B cell (primary cell): ENCODE results near the gene CDH13. TPM values are rescaled to one million over a fixed set of nuclear protein-coding genes. Genes with fewer than 3 reads are reported as not detected.
A peak's percentile ranks its signal among the peaks of the same experiment; 100 is the strongest.

ENCODE experiments used
- ATAC-seq: fragments of 200-7000 bp; cut with Tn5 transposase; one replicate; pipeline ENCODE4 v1.10.0; 2021; ENCODE audit warnings: low read depth, mild to moderate bottlenecking, moderate number of reproducible peaks, moderate library complexity
- CTCF ChIA-PET: fragments of 350-600 bp; sonication (Branson Sonifier 250); formaldehyde crosslinking; loops from one replicate; lab custom pipeline; 2021; ENCODE audit warnings: antibody characterized with exemption, inconsistent platforms; lab: Charles Lee
- POLR2A ChIA-PET: fragments of 350-600 bp; sonication (Branson Sonifier 250); formaldehyde crosslinking; loops from one replicate; lab custom pipeline; 2021; ENCODE audit warnings: antibody characterized with exemption; lab: Charles Lee
- DNase-seq: peaks from one replicate; pipeline ENCODE4 v3.0.0; 2013
- H2AFZ ChIP-seq: 2 replicates; pipeline ENCODE4 v1.6.1; 2012; ENCODE audit warnings: mild to moderate bottlenecking, low read depth, low read length; ENCODE audit not compliant: insufficient read depth, poor library complexity, severe bottlenecking
- H3K27ac ChIP-seq, 2 donors: 1 replicate in 1 of 2; 2 replicates in 1 of 2; pipeline ENCODE4 v1.5.1; 2012 to 2013; ENCODE audit warnings: low read length in 2 of 2, mild to moderate bottlenecking in 2 of 2, moderate library complexity in 1 of 2
- H3K27me3 ChIP-seq, 4 experiments: fragments of 200-600 bp in 1 of 4; sonication (generic) in 1 of 4; replicated peaks in 1 of 4; 1 replicate in 2 of 4; 2 replicates in 2 of 4; pipeline versions ENCODE4 v1.6.1 to v1.7.0; 2013 to 2016; ENCODE audit warnings: low read length in 3 of 4, mild to moderate bottlenecking in 2 of 4, mixed read lengths in 1 of 4, moderate library complexity in 1 of 4; ENCODE audit not compliant: insufficient read depth in 4 of 4, control insufficient read depth in 3 of 4; ENCODE audit errors: control extremely low read depth in 1 of 4
- H3K36me3 ChIP-seq, 2 experiments: replicated peaks in 1 of 2; 1 replicate in 1 of 2; 2 replicates in 1 of 2; pipeline versions ENCODE4 v1.6.1 to v1.7.1; 2013; ENCODE audit warnings: low read length in 1 of 2; ENCODE audit not compliant: insufficient read depth in 2 of 2, control insufficient read depth in 1 of 2; ENCODE audit errors: control extremely low read depth in 1 of 2, extremely low read depth in 1 of 2
- H3K4me1 ChIP-seq, 2 donors: fragments of 200-600 bp in 1 of 2; sonication (generic) in 1 of 2; 1 replicate in 1 of 2; 2 replicates in 1 of 2; pipeline versions ENCODE4 v1.5.1 to v1.6.1; 2013 to 2017; ENCODE audit warnings: low read length in 2 of 2; ENCODE audit not compliant: control insufficient read depth in 2 of 2, insufficient read depth in 2 of 2
- H3K4me2 ChIP-seq: replicated peaks from 2 replicates; pipeline ENCODE3; 2012; ENCODE audit warnings: mild to moderate bottlenecking, low read depth, low read length; ENCODE audit not compliant: poor library complexity, severe bottlenecking
- H3K4me3 ChIP-seq, 5 experiments: fragments of 200-600 bp in 1 of 5; sonication (generic) in 1 of 5; 1 replicate in 3 of 5; 2 replicates in 2 of 5; pipeline versions ENCODE4 v1.5.1 to v1.7.0; 2011 to 2016; ENCODE audit warnings: low read length in 4 of 5, mild to moderate bottlenecking in 4 of 5, low read depth in 2 of 5, control low read depth in 1 of 5, moderate library complexity in 1 of 5; ENCODE audit not compliant: insufficient read depth in 1 of 5; ENCODE audit errors: control extremely low read depth in 1 of 5, extremely low read depth in 1 of 5
- H3K79me2 ChIP-seq: fragments of 200-600 bp; sonication (generic); one replicate; pipeline ENCODE4 v1.6.0; 2016; ENCODE audit warnings: low read length; ENCODE audit not compliant: control insufficient read depth, insufficient read depth
- H3K9ac ChIP-seq: fragments of 200-600 bp; sonication (generic); 2 replicates; pipeline ENCODE4 v1.6.1; 2017; ENCODE audit warnings: mild to moderate bottlenecking, low read length, moderate library complexity
- H3K9me3 ChIP-seq, 3 donors: one replicate each; pipeline versions ENCODE4 v1.6.1 to v1.7.1; 2013; ENCODE audit warnings: low read length in 2 of 3; ENCODE audit not compliant: control insufficient read depth in 2 of 3, insufficient read depth in 1 of 3; ENCODE audit errors: control extremely low read depth in 1 of 3
- H4K20me1 ChIP-seq: 2 replicates; pipeline ENCODE4 v1.6.0; 2012; ENCODE audit warnings: mild to moderate bottlenecking, low read length; ENCODE audit not compliant: insufficient read depth, control insufficient read depth, poor library complexity, severe bottlenecking
- H3K27ac Mint-ChIP-seq: one replicate; pipeline ENCODE4 v1.8.0; 2021; ENCODE audit warnings: mixed read lengths
- H3K27me3 Mint-ChIP-seq: one replicate; pipeline ENCODE4 v1.8.0; 2021; ENCODE audit warnings: mixed read lengths
- H3K4me1 Mint-ChIP-seq: one replicate; pipeline ENCODE4 v1.8.0; 2021; ENCODE audit warnings: mixed read lengths
- H3K4me3 Mint-ChIP-seq: one replicate; pipeline ENCODE4 v1.8.0; 2021; ENCODE audit warnings: mixed read lengths
- H3K9me3 Mint-ChIP-seq: one replicate; pipeline ENCODE4 v1.8.0; 2022; ENCODE audit warnings: mixed read lengths; ENCODE audit not compliant: insufficient read depth
- CTCF ChIP-seq: fragments of 200-600 bp; IDR thresholded peaks from one replicate; pipeline ENCODE4 v1.8.0; 2022; ENCODE audit warnings: antibody characterized with exemption, mild to moderate bottlenecking
- EZH2 ChIP-seq: IDR thresholded peaks from 2 replicates; pipeline ENCODE4 v1.6.1; 2012; ENCODE audit warnings: borderline replicate concordance, low read depth, mild to moderate bottlenecking, moderate library complexity, low read length; ENCODE audit not compliant: insufficient read depth, poor library complexity, severe bottlenecking
- WGBS: methylation state at CpG from one replicate; pipeline ENCODE4 v1.1.5; 2013; ENCODE audit warnings: missing lambda C conversion rate; ENCODE audit not compliant: insufficient coverage; 5-methylcytosine and 5-hydroxymethylcytosine counted together
- intact Hi-C: fragments of 100-400 bp; cut with micrococcal nuclease; formaldehyde crosslinking; loops from one replicate; pipeline ENCODE4 v1.10.0; 2022
- polyA plus RNA-seq: library from polyadenylated mRNA; depleted of rRNA; stranded (reverse); fragments of >200 nt; gene quantifications from 2 replicates; pipeline ENCODE4 v1.2.3, GENCODE V29; 2012
- total RNA-seq, 2 donors: library from RNA; stranded (reverse); fragments of 120-200 nt in 1 of 2; gene quantifications; 1 replicate in 1 of 2; 2 replicates in 1 of 2; pipeline versions ENCODE4 v1.2.3 to v1.2.4, GENCODE V29; 2013 to 2022

The CDH13 gene
- total and polyA plus RNA-seq, 2 donors (not counting 1 experiment from before 2014, with no cell fraction given) = not detected

DNA sequence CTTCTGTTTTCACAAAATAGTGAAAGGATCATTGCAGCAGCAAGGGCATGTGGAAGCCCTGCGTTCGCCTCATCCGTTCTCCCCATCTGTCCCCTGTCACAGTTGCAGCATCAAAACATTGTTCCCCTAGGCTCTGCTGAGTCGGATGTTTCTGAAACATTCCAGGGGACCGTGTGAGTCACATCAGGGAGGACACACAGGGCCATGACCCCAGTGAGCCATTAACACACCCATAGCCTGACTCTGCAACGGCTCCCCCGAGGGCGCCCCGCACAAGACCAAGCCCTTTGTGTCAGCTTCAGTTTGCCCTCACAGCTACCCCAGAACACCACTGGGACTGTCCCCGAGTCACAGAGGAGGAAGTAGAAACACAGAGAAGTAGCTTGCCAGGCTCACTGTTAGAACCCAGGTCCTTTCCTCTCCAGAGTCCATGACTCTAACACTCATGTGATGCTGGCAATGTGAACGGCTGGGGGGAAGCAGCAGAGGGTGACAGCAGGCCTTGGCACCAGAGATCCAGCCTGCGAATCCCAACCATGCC is 1117.7 kb downstream of the CDH13 start:
- no peaks in the 10 kb centered on the region for H3K9me3 ChIP-seq
- intact Hi-C loops = loop anchor here (10.0 kb wide), 1 partner anchor 60 kb away; the partner anchor contains the start of gene HSBP1
- peak overlapping the region; percentile 18 to 56 for H3K27ac ChIP-seq
- H3K79me2 ChIP-seq = no peaks in the 10 kb centered on the region
- no peaks in the 10 kb centered on the region for H3K36me3 ChIP-seq
- H2AFZ ChIP-seq = peak overlapping the region; percentile 79
- Mint-ChIP-seq H3K9me3 (no peaks in the 10 kb centered on the region), H3K4me3 (peak overlapping the region; percentile 60), H3K27me3 (peaks cover 10% of the 10 kb centered on the region), H3K4me1 (peaks cover 15% of the 10 kb centered on the region), H3K27ac (peak overlapping the region; percentile 7)
- TF ChIP-seq EZH2 = no peak
- TF ChIP-seq CTCF = no peak
- peaks cover 0 to 9% (median 2%) of the 10 kb centered on the region in 4 experiments for H3K27me3 ChIP-seq
- CTCF ChIA-PET = no interaction called here
- POLR2A ChIA-PET = no interaction called here
- peaks cover 12 to 16% of the 10 kb centered on the region in 2 donors for H3K4me1 ChIP-seq
- peak overlapping the region; percentile 50 for H3K4me2 ChIP-seq
- ATAC-seq (peak; percentile 91), DNase-seq (peak; percentile 61)
- H3K4me3 ChIP-seq = no peak overlapping the region
- WGBS = 31% methylated on average over 10 of the region's 12 CpGs
- no peaks in the 10 kb centered on the region for H4K20me1 ChIP-seq
- H3K9ac ChIP-seq = peak overlapping the region; percentile 9

DNA sequence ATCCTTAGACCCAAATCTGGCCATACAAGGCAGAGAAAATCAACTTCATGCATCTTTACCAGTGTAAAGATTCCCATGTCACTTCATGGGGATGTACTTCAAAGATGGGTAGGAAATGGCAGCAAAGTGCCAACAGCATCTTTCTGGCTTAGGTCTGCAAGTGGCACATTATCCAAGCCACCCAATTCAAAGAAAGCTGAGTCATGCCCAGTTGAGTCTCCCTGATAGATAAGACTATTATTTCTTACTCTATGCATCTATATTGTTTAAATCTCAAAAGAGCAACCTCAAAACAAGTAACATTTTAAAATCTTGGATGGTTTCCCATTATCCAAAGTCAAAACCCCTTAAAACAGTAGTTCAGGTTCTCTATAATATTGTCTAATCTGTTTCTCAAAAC is 1119.8 kb downstream of the CDH13 start:
- ATAC-seq (no peak), DNase-seq (no peak)
- ChIA-PET CTCF (no interaction called here), POLR2A (no interaction called here)
- H2AFZ ChIP-seq = no peak overlapping the region
- peaks cover 0 to 15% (median 6%) of the 10 kb centered on the region in 4 experiments for H3K27me3 ChIP-seq
- H3K4me1 ChIP-seq = peaks cover 12 to 16% of the 10 kb centered on the region in 2 donors
- H3K27ac ChIP-seq = no peak overlapping the region
- intact Hi-C loops = loop anchor here (10.0 kb wide), 1 partner anchor 58 kb away; the partner anchor contains the start of gene HSBP1
- no peaks in the 10 kb centered on the region for H3K79me2 ChIP-seq
- Mint-ChIP-seq H3K27ac (no peak overlapping the region), H3K4me3 (no peak overlapping the region), H3K9me3 (no peaks in the 10 kb centered on the region), H3K4me1 (peaks cover 15% of the 10 kb centered on the region), H3K27me3 (peaks cover 25% of the 10 kb centered on the region)
- no peak overlapping the region for H3K4me2 ChIP-seq
- no peaks in the 10 kb centered on the region for H3K36me3 ChIP-seq
- H3K9me3 ChIP-seq = peaks cover 0 to 5% (median 0%) of the 10 kb centered on the region in 3 donors
- TF ChIP-seq EZH2 = no peak
- TF ChIP-seq CTCF = no peak
- no peak overlapping the region for H3K4me3 ChIP-seq
- H4K20me1 ChIP-seq = no peaks in the 10 kb centered on the region
- H3K9ac ChIP-seq = no peak overlapping the region
